ENCODE data around the gene CDK14. TPM values are rescaled to one million over a fixed set of nuclear protein-coding genes. Genes with fewer than 3 reads are reported as not detected.

The CDK14 gene
- polyA plus RNA-seq, 3 donors = 1.7 to 2.5 (median 2.1) TPM

DNA sequence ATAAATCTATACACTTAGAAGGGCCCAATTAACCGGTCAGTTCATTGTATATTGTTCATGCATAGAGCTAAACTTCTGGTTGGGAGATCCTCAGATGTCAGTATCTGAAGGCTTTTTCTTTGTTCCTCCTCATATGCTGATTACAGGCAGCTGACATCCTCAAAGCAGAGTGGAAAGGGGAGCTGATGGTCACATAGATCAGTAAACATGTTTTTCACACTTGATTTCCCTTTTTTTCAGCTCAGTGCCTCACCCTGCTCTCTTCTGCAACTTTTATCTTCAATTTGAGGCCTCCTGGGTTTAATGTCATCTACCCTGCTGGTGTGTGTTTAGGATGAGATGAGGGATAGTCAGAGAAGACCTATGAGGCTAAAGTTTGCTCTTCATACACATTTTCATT is 370.2 kb downstream of the CDK14 start:
- H4K20me1 ChIP-seq (ENCODE audit: insufficient read depth, low read length) = no peaks in the 10 kb centered on the region
- TF ChIP-seq, protein P1, sequence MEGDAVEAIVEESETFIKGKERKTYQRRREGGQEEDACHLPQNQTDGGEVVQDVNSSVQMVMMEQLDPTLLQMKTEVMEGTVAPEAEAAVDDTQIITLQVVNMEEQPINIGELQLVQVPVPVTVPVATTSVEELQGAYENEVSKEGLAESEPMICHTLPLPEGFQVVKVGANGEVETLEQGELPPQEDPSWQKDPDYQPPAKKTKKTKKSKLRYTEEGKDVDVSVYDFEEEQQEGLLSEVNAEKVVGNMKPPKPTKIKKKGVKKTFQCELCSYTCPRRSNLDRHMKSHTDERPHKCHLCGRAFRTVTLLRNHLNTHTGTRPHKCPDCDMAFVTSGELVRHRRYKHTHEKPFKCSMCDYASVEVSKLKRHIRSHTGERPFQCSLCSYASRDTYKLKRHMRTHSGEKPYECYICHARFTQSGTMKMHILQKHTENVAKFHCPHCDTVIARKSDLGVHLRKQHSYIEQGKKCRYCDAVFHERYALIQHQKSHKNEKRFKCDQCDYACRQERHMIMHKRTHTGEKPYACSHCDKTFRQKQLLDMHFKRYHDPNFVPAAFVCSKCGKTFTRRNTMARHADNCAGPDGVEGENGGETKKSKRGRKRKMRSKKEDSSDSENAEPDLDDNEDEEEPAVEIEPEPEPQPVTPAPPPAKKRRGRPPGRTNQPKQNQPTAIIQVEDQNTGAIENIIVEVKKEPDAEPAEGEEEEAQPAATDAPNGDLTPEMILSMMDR (IDR thresholded peaks at IDR 0.05) = no peak

GRCh38 chr7:90968871-90969270 is 372.8 kb downstream of the CDK14 start:
- H3K36me3 ChIP-seq (replicated peaks in 1 of 2; ENCODE audit: control insufficient read depth in 1 of 2, insufficient read depth in 2 of 2, low read length in 2 of 2) = no peaks in the 10 kb centered on the region
- no peak overlapping the region for H2AFZ ChIP-seq (ENCODE audit: insufficient read depth, low read depth, low read length, poor library complexity, severe bottlenecking)
- Mint-ChIP-seq H3K4me3 (no peak overlapping the region), H3K27ac (no peak overlapping the region), H3K9me3 (peaks cover 5 to 13% (median 9%) of the 10 kb centered on the region in 7 donors), H3K36me3 (peaks cover 3% of the 10 kb centered on the region in 2 donors), H3K27me3 (ENCODE audit: low read depth in 3 of 3) (no peaks in the 10 kb centered on the region), H3K4me1 (no peaks in the 10 kb centered on the region)
- no peaks in the 10 kb centered on the region for H3K27me3 ChIP-seq (ENCODE audit: control insufficient read depth in 2 of 2, insufficient read depth in 2 of 2, low read length in 2 of 2)
- H3K9me3 ChIP-seq (replicated peaks in 1 of 2; ENCODE audit: control insufficient read depth in 1 of 2, insufficient read depth in 1 of 2, low read length in 2 of 2) = peaks cover 8 to 12% of the 10 kb centered on the region in 2 donors
- H4K20me1 ChIP-seq (ENCODE audit: insufficient read depth, low read length) = no peaks in the 10 kb centered on the region
- TF ChIP-seq, protein P1 (IDR thresholded peaks at IDR 0.05) = no peak
- H3K4me3 ChIP-seq (replicated peaks in 1 of 3; ENCODE audit: low read depth in 2 of 3, low read length in 3 of 3) = no peak overlapping the region
- intact Hi-C loops (cut with micrococcal nuclease) = no loop called here
- DNase-seq = no peak
- 100% methylated on average over 3 of the region's 4 CpGs for WGBS (ENCODE audit: insufficient coverage)
- H3K9ac ChIP-seq (ENCODE audit: insufficient read depth, low read length, poor library complexity, severe bottlenecking) = no peak overlapping the region
- no peak overlapping the region for H3K27ac ChIP-seq (ENCODE audit: low read depth in 1 of 2, low read length in 2 of 2)
- no peak overlapping the region for H3K4me2 ChIP-seq (replicated peaks; ENCODE audit: extremely low read depth, low read length, poor library complexity, severe bottlenecking)
- no peaks in the 10 kb centered on the region for H3K79me2 ChIP-seq (ENCODE audit: insufficient read depth, low read length)
- H3K4me1 ChIP-seq (ENCODE audit: control insufficient read depth in 1 of 2, insufficient read depth in 2 of 2, low read length in 2 of 2) = no peaks in the 10 kb centered on the region

More for the DNA sequence above, 370.2 kb downstream of the CDK14 start:
- Mint-ChIP-seq H3K36me3 (peaks cover 3% of the 10 kb centered on the region in 2 donors), H3K27me3 (ENCODE audit: low read depth in 3 of 3) (peaks cover 0 to 2% (median 0%) of the 10 kb centered on the region in 3 donors), H3K4me3 (no peak overlapping the region), H3K27ac (peak overlapping the region in 1 of 7 donors; percentile 42), H3K4me1 (no peaks in the 10 kb centered on the region), H3K9me3 (peaks cover 0 to 3% (median 0%) of the 10 kb centered on the region in 7 donors)
- no CpG with 5 or more reads among the region's 1 CpG for WGBS (ENCODE audit: insufficient coverage)
- Histone ChIP-seq H3K9me3 (replicated peaks in 1 of 2; ENCODE audit: control insufficient read depth in 1 of 2, insufficient read depth in 1 of 2, low read length in 2 of 2) (no peaks in the 10 kb centered on the region), H3K79me2 (ENCODE audit: insufficient read depth, low read length) (no peaks in the 10 kb centered on the region), H3K27me3 (ENCODE audit: control insufficient read depth in 2 of 2, insufficient read depth in 2 of 2, low read length in 2 of 2) (no peaks in the 10 kb centered on the region), H3K4me3 (replicated peaks in 1 of 3; ENCODE audit: low read depth in 2 of 3, low read length in 3 of 3) (no peak overlapping the region), H3K36me3 (replicated peaks in 1 of 2; ENCODE audit: control insufficient read depth in 1 of 2, insufficient read depth in 2 of 2, low read length in 2 of 2) (no peaks in the 10 kb centered on the region), H3K4me1 (ENCODE audit: control insufficient read depth in 1 of 2, insufficient read depth in 2 of 2, low read length in 2 of 2) (no peaks in the 10 kb centered on the region), H3K9ac (ENCODE audit: insufficient read depth, low read length, poor library complexity, severe bottlenecking) (no peak overlapping the region), H2AFZ (ENCODE audit: insufficient read depth, low read depth, low read length, poor library complexity, severe bottlenecking) (no peak overlapping the region), H3K27ac (ENCODE audit: low read depth in 1 of 2, low read length in 2 of 2) (no peak overlapping the region), H3K4me2 (replicated peaks; ENCODE audit: extremely low read depth, low read length, poor library complexity, severe bottlenecking) (no peak overlapping the region)
- no peak for DNase-seq
- intact Hi-C loops (cut with micrococcal nuclease) = no loop called here
